ENCODE results near the gene MCHR1. TPM values are rescaled to one million over a fixed set of nuclear protein-coding genes. Genes with fewer than 3 reads are reported as not detected.

MCHR1 gene
- total and polyA plus RNA-seq, 9 of the 15 experiments (the other 6 are each of a cell fraction or from before 2014, with no cell fraction given) = 0.03 to 0.50 TPM; not detected in 7

- peak; percentile 56 to 77 for TF ChIP-seq MNT (conservative IDR thresholded peaks at IDR 0.05)
- TF ChIP-seq THAP12 (CRISPR knock-in tag; IDR thresholded peaks at IDR 0.05) = 0 out of 2 replicates have a peak, but pooled peaks have one; percentile 13
- no peak for TF ChIP-seq RBM15 (IDR thresholded peaks at IDR 0.05; ENCODE audit: insufficient read depth, low read length)
- peak; percentile 48; the same call in 1 of the 2 replicates for TF ChIP-seq GTF2E2 (tag; IDR thresholded peaks at IDR 0.05)
- no peak for TF ChIP-seq PATZ1 (CRISPR knock-in tag; IDR thresholded peaks at IDR 0.05; ENCODE audit: borderline replicate concordance)
- no peak for TF ChIP-seq MED1 (CRISPR knock-in tag; IDR thresholded peaks at IDR 0.05; ENCODE audit: borderline replicate concordance)
- TF ChIP-seq MBD2 (IDR thresholded peaks at IDR 0.05; ENCODE audit: borderline replicate concordance, low read depth) = peak; percentile 21; the same call in 1 of the 2 replicates
- TF ChIP-seq ZFPM2 (CRISPR knock-in tag; IDR thresholded peaks at IDR 0.05) = no peak
- TF ChIP-seq MXI1 (IDR thresholded peaks at IDR 0.05; ENCODE audit: low read depth, low read length) = peak; percentile 65; the same call in 1 of the 2 replicates
- TF ChIP-seq ZNF511 (CRISPR knock-in tag; IDR thresholded peaks at IDR 0.05) = peak; percentile 26; the same call in 1 of the 2 replicates
- TF ChIP-seq ZNF239 (CRISPR knock-in tag; IDR thresholded peaks at IDR 0.05) = no peak
- no peak for TF ChIP-seq HOMEZ (CRISPR knock-in tag; IDR thresholded peaks at IDR 0.05)
- TF ChIP-seq HDAC2 (IDR thresholded peaks at IDR 0.05) = peak; percentile 76; the same call in 1 of the 2 replicates
- TF ChIP-seq EP400 (IDR thresholded peaks at IDR 0.05) = peak; percentile 90
- TF ChIP-seq MYC (IDR thresholded peaks at IDR 0.05; ENCODE audit: low read depth, low read length) = peak; percentile 46; the same call in 1 of the 2 replicates
- TF ChIP-seq MYC (CRISPR knock-in tag; IDR thresholded peaks at IDR 0.05; ENCODE audit: borderline replicate concordance, low read depth) = no peak
- TF ChIP-seq FIP1L1 (IDR thresholded peaks at IDR 0.05; ENCODE audit: low read depth, low read length, poor library complexity, severe bottlenecking) = peak; percentile 31
- peak; percentile 99 for TF ChIP-seq POLR2A (conservative IDR thresholded peaks at IDR 0.05)
- peak; percentile 56; the same call in 1 of the 2 replicates for TF ChIP-seq CXXC5 (CRISPR knock-in tag; IDR thresholded peaks at IDR 0.05)
Measured at GRCh38 chr22:40651563-40652501, 27.5 kb upstream of the MCHR1 start (continued).

All from K562 (cell line).